Activated naive CD4-positive, alpha-beta T cell treated with anti-CD3 and anti-CD28 coated beads, Interleukin-2, amount 50 U/mL, for 72 hours (primary cell): ENCODE measurements around the gene PCDH12. TPM values are rescaled to one million over a fixed set of nuclear protein-coding genes. Genes with fewer than 3 reads are reported as not detected.

ENCODE experiments used
- ATAC-seq, 2 donors: fragments of 150-1000 bp; cut with Tn5 transposase; 2 replicates each; pipeline ENCODE4 v1.10.0; 2021; ENCODE audit warnings: mild to moderate bottlenecking in 2 of 2, moderate library complexity in 2 of 2
- DNase-seq, 2 donors: peaks; one replicate each; pipeline ENCODE4 v3.0.0; 2021 to 2022; ENCODE audit warnings: low spot score in 2 of 2
- H3K27ac Mint-ChIP-seq, 2 donors: one replicate each; pipeline ENCODE4 v1.8.0; 2022; ENCODE audit warnings: mild to moderate bottlenecking in 2 of 2, mixed read lengths in 2 of 2
- H3K36me3 Mint-ChIP-seq, 2 donors: one replicate each; pipeline ENCODE4 v1.8.0; 2022; ENCODE audit warnings: mixed read lengths in 2 of 2
- H3K9me3 Mint-ChIP-seq, 2 donors: one replicate each; pipeline ENCODE4 v1.8.0; 2022; ENCODE audit warnings: mixed read lengths in 2 of 2
- total RNA-seq, 2 donors: library from RNA; stranded (reverse); gene quantifications; one replicate each; pipeline ENCODE4 v1.2.3, GENCODE V29; 2022

The PCDH12 gene
- total RNA-seq, 2 donors from 2014 or later, result 0.60 to 0.73 TPM

GRCh38 chr5:141973871-141974595 is 16.0 kb upstream of the PCDH12 start:
- no peak for DNase-seq
- peak overlapping the region in 1 of 2 donors; percentile 83 for H3K27ac Mint-ChIP-seq
- no peaks in the 10 kb centered on the region for H3K9me3 Mint-ChIP-seq
- peaks cover 19 to 30% of the 10 kb centered on the region in 2 donors for H3K36me3 Mint-ChIP-seq
- peak; percentile 2 to 47 for ATAC-seq

DNA sequence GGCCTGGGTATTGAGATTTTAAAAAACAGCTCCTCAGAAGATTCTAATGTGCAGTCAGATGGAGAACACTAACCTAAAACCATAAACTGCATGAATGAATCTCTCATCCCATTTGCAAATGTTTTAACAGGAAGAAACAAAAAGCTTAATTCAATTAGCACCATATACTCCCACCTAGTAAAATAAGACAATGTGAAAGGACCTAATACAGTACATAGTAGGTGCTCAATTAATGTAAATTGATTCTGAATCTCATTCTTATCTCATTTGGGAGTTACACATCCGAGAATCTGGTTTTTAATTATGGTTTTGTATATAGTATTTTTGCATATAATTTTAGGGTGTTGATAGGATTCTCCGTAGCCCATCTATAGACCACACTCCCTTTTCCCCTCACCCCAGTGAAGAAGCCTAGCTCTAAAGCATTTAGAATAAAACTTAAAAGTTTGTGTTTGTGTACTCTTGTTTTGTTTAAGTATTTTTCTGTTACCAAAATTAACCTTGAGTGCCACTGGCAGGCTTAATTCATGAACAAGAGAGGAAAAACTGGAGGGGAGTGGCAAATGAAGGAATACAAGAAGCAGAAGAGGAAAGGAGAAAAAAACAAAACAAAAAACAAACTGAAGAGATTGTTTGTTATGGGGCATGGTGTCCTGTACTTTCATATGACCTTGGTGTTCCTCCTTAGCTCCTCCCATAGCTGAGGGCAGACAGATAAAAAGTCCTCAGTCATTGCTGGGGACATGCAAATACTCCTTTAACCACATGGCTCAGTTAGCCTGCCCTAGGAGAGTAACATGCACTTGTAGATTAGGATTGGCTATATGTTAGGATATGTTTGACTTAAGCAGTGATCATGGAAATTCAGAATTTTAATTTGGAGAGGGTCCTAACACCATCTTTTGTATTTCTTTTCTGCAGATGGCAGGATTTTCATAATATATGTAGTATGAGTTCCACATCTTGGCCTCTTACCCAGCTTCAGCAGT is 12.1 kb upstream of the PCDH12 start:
- DNase-seq (no peak), ATAC-seq (peak in 1 of 2 donors; percentile 15)
- H3K36me3 Mint-ChIP-seq, result peaks cover 11 to 13% of the 10 kb centered on the region in 2 donors
- no peaks in the 10 kb centered on the region for H3K9me3 Mint-ChIP-seq
- peak overlapping the region; percentile 95 to 98 for H3K27ac Mint-ChIP-seq

GRCh38 chr5:141968914-141969608 is 11.1 kb upstream of the PCDH12 start, which contains the start of gene RNF14:
TSS of gene RNF14 (plus strand) at chr5:141969105. CDS start at chr5:141973589, 4,484 bp downstream.
- no peaks in the 10 kb centered on the region for H3K9me3 Mint-ChIP-seq
- peaks cover 7 to 13% of the 10 kb centered on the region in 2 donors for H3K36me3 Mint-ChIP-seq
- peak; percentile 96 to 97 for ATAC-seq
- H3K27ac Mint-ChIP-seq, result peak within 1 kb of the TSS; percentile 95 to 98
- peak; percentile 95 to 96 for DNase-seq

DNA sequence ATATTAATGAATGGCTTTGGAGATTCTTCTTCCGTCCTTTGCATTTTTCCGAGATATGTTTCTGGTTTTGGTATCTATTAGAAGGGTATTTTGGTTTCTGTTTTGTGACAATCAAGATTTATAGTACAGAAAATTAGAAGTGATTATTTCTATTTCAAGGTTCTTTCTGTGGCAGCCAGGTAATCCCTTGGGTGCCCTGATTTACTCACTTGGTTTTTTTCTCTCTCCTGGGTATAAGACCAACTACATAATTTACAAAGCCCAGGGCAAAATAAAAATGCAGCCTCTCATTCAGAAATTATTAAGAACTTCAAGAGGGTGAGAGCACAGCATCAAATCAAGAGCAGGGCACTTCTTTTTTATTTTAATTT is 8.9 kb upstream of the PCDH12 start:
- DNase-seq, result no peak
- no peak overlapping the region for H3K27ac Mint-ChIP-seq
- ATAC-seq, result no peak
- peaks cover 7 to 13% of the 10 kb centered on the region in 2 donors for H3K36me3 Mint-ChIP-seq
- no peaks in the 10 kb centered on the region for H3K9me3 Mint-ChIP-seq

- DNase-seq (no peak), ATAC-seq (no peak)
- Mint-ChIP-seq H3K27ac (no peak overlapping the region), H3K9me3 (no peaks in the 10 kb centered on the region), H3K36me3 (peaks cover 7 to 13% of the 10 kb centered on the region in 2 donors)
Measured at GRCh38 chr5:141966275-141966962, 8.4 kb upstream of the PCDH12 start.

DNA sequence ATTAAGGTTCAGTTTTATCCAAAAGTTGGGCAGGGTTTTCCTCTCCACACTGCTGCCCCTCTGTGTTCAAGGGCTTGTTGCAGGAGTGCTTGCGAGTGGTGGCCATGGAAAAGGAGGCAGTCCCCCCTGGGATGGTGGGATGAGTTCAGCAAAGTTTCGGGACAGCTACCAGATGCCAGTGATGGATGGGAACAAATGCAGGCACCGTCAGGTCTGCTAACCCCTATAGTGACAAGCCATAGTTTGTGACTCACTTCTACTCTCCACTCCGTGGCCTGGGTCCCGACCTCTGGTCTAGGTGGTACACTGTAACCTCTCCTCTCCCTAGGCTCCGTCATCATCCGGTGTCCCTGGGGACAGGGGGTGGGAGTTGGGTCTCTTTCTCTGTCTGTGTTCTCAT is 7.1 kb upstream of the PCDH12 start:
- ATAC-seq, result no peak
- peaks cover 7 to 10% of the 10 kb centered on the region in 2 donors for H3K36me3 Mint-ChIP-seq
- no peaks in the 10 kb centered on the region for H3K9me3 Mint-ChIP-seq

GRCh38 chr5:141963701-141964100 is 5.7 kb upstream of the PCDH12 start:
- Mint-ChIP-seq H3K27ac (no peak overlapping the region), H3K36me3 (no peaks in the 10 kb centered on the region), H3K9me3 (no peaks in the 10 kb centered on the region)
- ATAC-seq (no peak), DNase-seq (no peak)

More for the DNA sequence above, 7.1 kb upstream of the PCDH12 start:
- no peak for DNase-seq
- H3K27ac Mint-ChIP-seq, result no peak overlapping the region

GRCh38 chr5:141961466-141961865 is 3.5 kb upstream of the PCDH12 start:
- ATAC-seq (no peak), DNase-seq (no peak)
- Mint-ChIP-seq H3K9me3 (no peaks in the 10 kb centered on the region), H3K27ac (peak overlapping the region in 1 of 2 donors; percentile 88), H3K36me3 (no peaks in the 10 kb centered on the region)

DNA sequence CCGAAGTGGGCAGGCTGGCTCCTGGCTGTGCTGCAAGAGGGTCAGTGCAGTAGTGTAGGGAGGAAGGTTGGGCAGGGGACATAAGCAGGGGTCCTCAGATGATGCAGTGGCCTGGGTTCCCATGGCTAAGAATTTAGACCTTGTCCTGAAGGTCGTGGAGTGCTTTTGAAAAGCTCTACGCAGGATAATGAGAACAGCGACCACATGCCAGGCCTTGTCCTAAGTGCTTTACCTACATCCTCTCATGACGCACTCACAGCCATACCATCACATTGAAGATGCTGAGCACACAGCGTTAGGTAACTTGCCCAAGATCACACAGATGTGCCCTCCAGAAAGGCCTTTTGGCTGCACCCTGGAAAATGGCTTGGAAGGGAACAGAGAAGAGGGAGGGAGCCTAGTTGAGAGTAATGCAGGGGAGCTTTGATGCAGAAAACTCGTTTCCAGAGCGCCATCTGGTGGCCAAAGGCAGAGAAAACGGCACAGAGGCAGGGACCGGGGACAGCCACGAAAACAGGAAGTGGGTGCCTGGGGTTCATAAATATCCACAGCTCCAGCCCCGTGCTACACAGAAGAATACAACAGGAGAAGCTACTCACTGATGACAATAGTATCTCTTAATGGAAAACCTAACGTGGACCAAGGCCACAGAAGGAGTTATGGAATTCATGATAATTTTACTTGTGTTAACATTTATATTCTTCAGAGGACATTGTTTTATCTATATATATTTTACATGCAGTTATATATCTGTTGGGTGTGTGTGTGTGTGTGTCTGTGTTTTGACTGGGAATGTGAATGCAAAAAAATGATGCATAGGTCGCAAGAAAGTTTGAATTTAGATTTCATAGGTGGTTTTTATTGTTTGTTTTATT is 2.7 kb upstream of the PCDH12 start:
- DNase-seq, result peak; percentile 87 to 92
- Mint-ChIP-seq H3K27ac (peak overlapping the region in 1 of 2 donors; percentile 88), H3K9me3 (no peaks in the 10 kb centered on the region), H3K36me3 (no peaks in the 10 kb centered on the region)
- peak; percentile 82 to 89 for ATAC-seq

DNA sequence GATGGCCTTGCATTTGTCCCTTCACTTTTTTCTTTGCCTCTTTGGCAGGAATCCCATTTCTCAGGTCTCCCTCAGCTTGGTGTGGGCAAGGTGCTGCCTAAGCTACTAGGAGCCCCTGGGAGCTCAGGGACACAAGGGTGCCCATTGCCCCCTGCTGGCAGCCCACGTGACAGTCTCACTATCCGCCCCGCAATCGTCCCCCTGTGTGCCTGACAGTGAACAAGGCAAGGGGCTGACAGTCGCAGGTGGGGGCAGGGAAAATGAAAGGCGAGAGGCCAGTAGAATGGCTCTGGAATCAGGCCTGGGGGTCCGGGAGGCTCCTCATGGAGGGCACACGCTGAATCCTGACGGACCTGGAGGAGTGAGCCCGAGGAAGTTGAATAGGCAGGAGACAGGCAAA is 2.0 kb upstream of the PCDH12 start:
- peak overlapping the region in 1 of 2 donors; percentile 88 for H3K27ac Mint-ChIP-seq
- DNase-seq (peak in 1 of 2 donors; percentile 40), ATAC-seq (peak in 1 of 2 donors; percentile 46)
- no peaks in the 10 kb centered on the region for H3K36me3 Mint-ChIP-seq
- H3K9me3 Mint-ChIP-seq, result no peaks in the 10 kb centered on the region

DNA sequence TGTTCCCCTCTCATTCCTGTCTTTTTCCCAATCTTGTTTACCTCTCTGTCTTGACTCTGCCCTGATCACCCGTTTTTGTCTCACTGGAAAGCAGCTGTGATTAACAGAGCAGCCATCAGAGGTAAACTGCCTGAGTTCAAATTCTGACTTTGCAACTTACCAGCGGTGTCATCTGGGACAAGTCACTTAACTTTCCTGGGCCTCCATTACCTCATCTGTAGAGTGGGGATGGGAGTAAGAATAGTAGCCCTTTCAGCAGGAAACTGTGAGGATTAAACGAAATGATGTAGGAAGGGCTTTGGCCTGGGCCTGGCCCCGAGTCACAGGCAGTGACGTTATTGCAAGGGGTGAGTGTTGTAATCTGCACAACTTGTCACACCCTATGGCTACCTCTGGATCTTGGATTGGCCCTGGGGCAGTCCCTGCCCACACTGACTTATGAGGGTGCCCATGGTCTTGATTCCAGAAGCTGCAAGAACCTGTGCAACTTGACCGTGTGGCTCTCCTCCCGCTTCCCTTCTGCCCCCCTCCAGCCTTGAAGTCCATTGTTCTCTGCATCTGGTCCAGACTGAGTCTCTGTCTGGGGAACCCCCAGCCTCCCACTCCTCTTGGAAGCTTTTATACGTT is 657 bp upstream of the PCDH12 start:
- Mint-ChIP-seq H3K27ac (peak overlapping the region; percentile 16 to 88), H3K9me3 (no peaks in the 10 kb centered on the region), H3K36me3 (no peaks in the 10 kb centered on the region)
- peak; percentile 18 to 77 for ATAC-seq
- no peak for DNase-seq

DNA sequence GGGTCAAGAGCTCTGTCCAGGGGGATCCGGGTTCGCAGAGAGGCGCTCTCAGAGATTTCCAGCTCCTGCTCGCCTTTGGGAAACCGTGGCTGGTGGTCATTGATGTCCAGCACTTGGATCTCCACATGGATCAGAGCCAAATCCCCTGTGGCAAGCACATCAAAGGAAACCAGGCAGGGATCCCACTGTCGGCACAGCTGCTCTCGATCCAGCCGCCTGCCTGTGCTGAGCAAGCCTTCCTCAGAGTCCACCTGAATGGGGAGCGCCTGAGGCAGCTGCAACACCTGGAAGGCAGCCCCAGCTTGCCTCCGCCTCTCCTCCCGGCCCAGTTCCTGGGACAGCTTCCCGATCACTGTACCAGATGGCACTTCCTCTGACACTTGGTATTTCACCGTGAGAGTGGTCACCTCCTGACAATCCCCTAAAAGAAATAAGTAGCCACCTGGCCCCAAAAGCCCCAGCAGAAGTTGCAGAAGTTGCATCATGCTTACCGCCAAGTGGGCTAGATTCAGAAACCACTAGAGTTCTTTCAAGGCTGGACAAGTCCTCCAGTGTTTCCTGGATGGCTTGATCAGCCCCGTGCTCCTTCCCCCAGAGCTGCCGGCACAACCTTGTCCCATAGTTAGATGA is 520 bp downstream of the PCDH12 start:
- DNase-seq, result no peak
- H3K9me3 Mint-ChIP-seq, result no peaks in the 10 kb centered on the region
- no peak for ATAC-seq
- H3K27ac Mint-ChIP-seq, result peak overlapping the region in 1 of 2 donors; percentile 88
- no peaks in the 10 kb centered on the region for H3K36me3 Mint-ChIP-seq

- H3K9me3 Mint-ChIP-seq, result no peaks in the 10 kb centered on the region
- H3K36me3 Mint-ChIP-seq, result no peaks in the 10 kb centered on the region
- ATAC-seq, result no peak
- H3K27ac Mint-ChIP-seq, result no peak overlapping the region
- DNase-seq, result no peak
Measured at GRCh38 chr5:141954194-141954593, 3.8 kb downstream of the PCDH12 start.

DNA sequence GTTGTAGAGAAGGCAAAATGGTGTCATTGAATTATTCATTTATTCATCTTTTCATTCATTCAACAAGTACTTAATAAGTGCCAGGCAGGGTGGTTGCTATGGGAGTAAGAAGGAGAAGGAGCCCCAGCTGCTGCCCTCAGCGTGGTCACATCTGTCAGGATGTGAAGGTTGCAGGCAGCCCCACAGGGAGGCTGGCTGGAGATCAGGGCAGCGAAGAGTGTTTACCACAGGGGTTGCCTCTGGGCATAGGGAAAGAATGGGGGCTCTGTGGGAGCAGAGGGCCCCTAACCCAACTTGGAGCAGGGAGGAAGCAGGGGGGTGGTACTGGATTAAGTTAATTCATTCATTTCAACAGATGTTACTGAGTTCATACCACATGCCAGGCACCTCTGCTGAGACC is 6.0 kb downstream of the PCDH12 start:
- ATAC-seq, result no peak
- no peak for DNase-seq
- H3K27ac Mint-ChIP-seq, result peak overlapping the region in 1 of 2 donors; percentile 11
- H3K36me3 Mint-ChIP-seq, result no peaks in the 10 kb centered on the region
- H3K9me3 Mint-ChIP-seq, result no peaks in the 10 kb centered on the region
